Measurements from ENCODE around the gene CD47. TPM values are rescaled to one million over a fixed set of nuclear protein-coding genes. Genes with fewer than 3 reads are reported as not detected.

CD47 gene
- polyA plus RNA-seq, 3 donors, result 52.3 to 203 (median 173) TPM

- TF ChIP-seq CTCF (IDR thresholded peaks at IDR 0.05), result no peak
- Histone ChIP-seq H3K9ac (ENCODE audit: insufficient read depth, low read length, poor library complexity, severe bottlenecking) (no peak overlapping the region), H3K79me2 (ENCODE audit: insufficient read depth, low read length) (no peaks in the 10 kb centered on the region), H3K9me3 (replicated peaks in 1 of 2; ENCODE audit: control insufficient read depth in 1 of 2, insufficient read depth in 1 of 2, low read length in 2 of 2) (no peaks in the 10 kb centered on the region), H3K27me3 (ENCODE audit: control insufficient read depth in 2 of 2, insufficient read depth in 2 of 2, low read length in 2 of 2) (no peaks in the 10 kb centered on the region), H3K4me2 (replicated peaks; ENCODE audit: extremely low read depth, low read length, poor library complexity, severe bottlenecking) (no peak overlapping the region), H3K27ac (ENCODE audit: low read depth in 1 of 2, low read length in 2 of 2) (no peak overlapping the region), H3K4me1 (ENCODE audit: control insufficient read depth in 1 of 2, insufficient read depth in 2 of 2, low read length in 2 of 2) (no peaks in the 10 kb centered on the region), H3K4me3 (replicated peaks in 1 of 3; ENCODE audit: low read depth in 2 of 3, low read length in 3 of 3) (no peak overlapping the region), H2AFZ (ENCODE audit: insufficient read depth, low read depth, low read length, poor library complexity, severe bottlenecking) (no peak overlapping the region), H4K20me1 (ENCODE audit: insufficient read depth, low read length) (no peaks in the 10 kb centered on the region), H3K36me3 (replicated peaks in 1 of 2; ENCODE audit: control insufficient read depth in 1 of 2, insufficient read depth in 2 of 2, low read length in 2 of 2) (peaks cover 55 to 76% of the 10 kb centered on the region in 2 donors)
- Mint-ChIP-seq H3K4me1 (no peaks in the 10 kb centered on the region), H3K36me3 (peaks cover 44 to 59% of the 10 kb centered on the region in 2 donors), H3K9me3 (no peaks in the 10 kb centered on the region), H3K27ac (peak overlapping the region in 1 of 7 donors; percentile 33), H3K27me3 (ENCODE audit: low read depth in 3 of 3) (no peaks in the 10 kb centered on the region), H3K4me3 (no peak overlapping the region)
- intact Hi-C loops (cut with micrococcal nuclease), result no loop called here
- no CpG with 5 or more reads among the region's 1 CpG for WGBS (ENCODE audit: insufficient coverage)
- no peak for DNase-seq
Observed at GRCh38 chr3:108046247-108046646, 44.6 kb downstream of the CD47 start.

DNA sequence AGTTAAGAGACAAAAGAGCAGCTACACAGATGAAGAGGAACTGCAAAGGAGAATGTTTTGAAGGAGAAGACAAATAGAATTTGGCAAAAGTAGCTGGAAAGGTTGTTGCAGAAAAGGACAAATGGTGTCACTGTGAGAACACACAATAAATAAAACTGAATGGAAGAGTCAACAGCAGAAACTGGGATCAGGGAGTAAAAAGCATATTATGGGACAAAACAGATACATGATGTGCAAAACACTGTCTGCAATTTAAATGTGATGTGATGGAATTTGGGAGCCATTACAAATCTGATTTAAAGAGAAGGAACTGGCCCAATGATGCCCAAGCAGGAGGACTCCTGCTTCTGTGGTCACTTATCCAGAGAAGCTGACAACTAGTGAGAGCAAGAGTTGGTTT lies 46.1 kb downstream of the CD47 start:
- no peak overlapping the region for H2AFZ ChIP-seq (ENCODE audit: insufficient read depth, low read depth, low read length, poor library complexity, severe bottlenecking)
- H3K4me1 ChIP-seq (ENCODE audit: control insufficient read depth in 1 of 2, insufficient read depth in 2 of 2, low read length in 2 of 2), result no peaks in the 10 kb centered on the region
- H3K4me2 ChIP-seq (replicated peaks; ENCODE audit: extremely low read depth, low read length, poor library complexity, severe bottlenecking), result no peak overlapping the region
- intact Hi-C loops (cut with micrococcal nuclease), result no loop called here
- H3K4me3 Mint-ChIP-seq, result no peak overlapping the region
- peaks cover 44 to 52% of the 10 kb centered on the region in 2 donors for H3K36me3 Mint-ChIP-seq
- H3K79me2 ChIP-seq (ENCODE audit: insufficient read depth, low read length), result no peaks in the 10 kb centered on the region
- H3K9me3 ChIP-seq (replicated peaks in 1 of 2; ENCODE audit: control insufficient read depth in 1 of 2, insufficient read depth in 1 of 2, low read length in 2 of 2), result no peaks in the 10 kb centered on the region
- peaks cover 42 to 64% of the 10 kb centered on the region in 2 donors for H3K36me3 ChIP-seq (replicated peaks in 1 of 2; ENCODE audit: control insufficient read depth in 1 of 2, insufficient read depth in 2 of 2, low read length in 2 of 2)
- TF ChIP-seq CTCF (IDR thresholded peaks at IDR 0.05), result no peak
- H3K27me3 ChIP-seq (ENCODE audit: control insufficient read depth in 2 of 2, insufficient read depth in 2 of 2, low read length in 2 of 2), result no peaks in the 10 kb centered on the region
- H3K27me3 Mint-ChIP-seq (ENCODE audit: low read depth in 3 of 3), result no peaks in the 10 kb centered on the region
- no peak for DNase-seq
- H3K4me3 ChIP-seq (replicated peaks in 1 of 3; ENCODE audit: low read depth in 2 of 3, low read length in 3 of 3), result no peak overlapping the region
- H3K9ac ChIP-seq (ENCODE audit: insufficient read depth, low read length, poor library complexity, severe bottlenecking), result no peak overlapping the region
- H4K20me1 ChIP-seq (ENCODE audit: insufficient read depth, low read length), result no peaks in the 10 kb centered on the region
- H3K27ac ChIP-seq (ENCODE audit: low read depth in 1 of 2, low read length in 2 of 2), result no peak overlapping the region
- H3K4me1 Mint-ChIP-seq, result no peaks in the 10 kb centered on the region
- H3K9me3 Mint-ChIP-seq, result no peaks in the 10 kb centered on the region
- H3K27ac Mint-ChIP-seq, result peak overlapping the region in 1 of 7 donors; percentile 10
